ENCODE data around the gene UFSP1.

The UFSP1 gene

DNA sequence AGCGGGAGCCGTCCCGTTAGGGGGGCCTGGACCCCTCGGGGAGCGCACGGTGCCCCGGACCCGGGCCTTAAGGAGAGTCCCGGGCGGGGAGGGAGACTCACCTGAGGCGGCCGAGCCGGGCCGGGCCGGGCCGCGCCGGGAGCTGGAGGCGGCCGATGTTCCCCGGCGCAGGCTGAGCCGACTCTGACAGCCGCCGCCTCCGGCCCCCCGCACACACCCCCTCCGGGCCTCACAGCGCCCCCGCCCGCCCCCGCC, 6.1 kb upstream of the UFSP1 start, which contains the start of gene ACHE:
TSS of gene ACHE (minus strand) at position 188 of the 255 bp plus-strand sequence. CDS start 1,656 bp downstream, outside the sequence.
- DNase-seq, result no peak

- DNase-seq, result peak in 3 of 4 experiments; percentile 39 to 56 (median 45)
Measured at GRCh38 chr7:100894860-100895700, 5.6 kb upstream of the UFSP1 start.

DNA sequence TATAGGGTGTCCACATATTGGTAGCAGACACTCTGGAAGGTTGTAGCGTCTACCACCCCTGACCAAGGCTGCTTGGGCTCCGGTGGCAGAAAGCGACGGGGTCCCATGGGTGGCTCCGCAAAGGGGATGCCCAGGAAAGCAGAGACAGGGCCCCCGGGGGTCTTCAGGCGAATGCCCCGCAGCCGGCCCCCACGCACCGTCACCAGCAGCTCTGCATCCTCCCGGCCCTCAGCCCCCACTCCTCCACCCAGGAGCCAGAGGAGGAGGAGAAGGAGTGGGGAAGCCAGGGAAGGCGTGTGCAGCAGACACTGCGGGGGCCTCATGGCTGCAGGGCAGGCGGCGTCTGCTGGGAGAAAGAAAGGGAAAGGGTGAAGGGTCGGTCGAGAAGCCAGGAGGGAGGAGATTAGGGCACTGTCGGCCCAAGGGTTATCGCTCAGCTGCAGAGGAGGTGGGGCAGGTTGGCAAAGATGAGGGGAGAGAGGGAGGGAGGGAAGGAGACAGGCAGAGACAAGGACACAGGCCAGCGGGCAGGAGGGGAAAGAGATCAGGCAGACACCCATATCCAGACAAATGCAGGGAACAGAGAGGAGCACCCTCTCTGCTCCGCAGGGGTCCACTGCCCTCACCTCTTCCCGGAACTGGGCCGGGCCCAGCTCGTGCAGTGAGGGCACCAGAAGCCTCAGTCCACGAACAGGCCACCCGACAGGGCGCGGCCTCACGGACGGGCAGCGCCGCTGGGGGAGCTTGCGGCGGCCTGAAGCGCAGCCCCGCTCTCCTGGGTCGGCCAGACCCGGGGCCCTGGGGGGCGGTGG, 4.6 kb upstream of the UFSP1 start:
- DNase-seq, result no peak

DNA sequence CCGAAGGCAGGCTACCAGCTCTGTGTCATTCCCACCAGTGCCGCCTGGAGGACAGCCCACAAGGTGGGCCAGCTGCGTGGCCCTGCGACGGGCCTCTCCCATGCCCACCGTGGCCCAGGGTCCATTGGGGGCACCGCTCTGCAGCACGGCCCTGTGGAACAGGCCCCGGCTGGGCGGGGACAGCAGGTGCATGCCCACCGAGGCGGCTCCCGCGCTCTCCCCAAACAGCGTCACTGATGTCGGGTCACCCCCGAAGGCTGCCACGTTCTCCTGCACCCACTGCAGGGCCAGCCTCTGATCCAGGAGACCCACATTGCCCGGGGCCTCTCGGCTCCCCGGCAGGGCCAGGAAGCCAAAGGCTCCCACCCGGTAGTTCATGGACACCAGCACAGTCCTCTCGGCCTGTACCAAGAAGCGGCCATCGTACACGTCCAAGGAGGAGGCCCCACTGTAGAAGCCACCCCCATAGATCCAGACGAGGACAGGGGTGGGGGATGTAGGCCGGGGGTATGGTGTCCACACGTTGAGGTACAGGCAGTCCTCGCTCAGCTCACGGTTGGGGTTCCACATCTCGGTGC, 3.9 kb upstream of the UFSP1 start:
- no peak for DNase-seq

DNA sequence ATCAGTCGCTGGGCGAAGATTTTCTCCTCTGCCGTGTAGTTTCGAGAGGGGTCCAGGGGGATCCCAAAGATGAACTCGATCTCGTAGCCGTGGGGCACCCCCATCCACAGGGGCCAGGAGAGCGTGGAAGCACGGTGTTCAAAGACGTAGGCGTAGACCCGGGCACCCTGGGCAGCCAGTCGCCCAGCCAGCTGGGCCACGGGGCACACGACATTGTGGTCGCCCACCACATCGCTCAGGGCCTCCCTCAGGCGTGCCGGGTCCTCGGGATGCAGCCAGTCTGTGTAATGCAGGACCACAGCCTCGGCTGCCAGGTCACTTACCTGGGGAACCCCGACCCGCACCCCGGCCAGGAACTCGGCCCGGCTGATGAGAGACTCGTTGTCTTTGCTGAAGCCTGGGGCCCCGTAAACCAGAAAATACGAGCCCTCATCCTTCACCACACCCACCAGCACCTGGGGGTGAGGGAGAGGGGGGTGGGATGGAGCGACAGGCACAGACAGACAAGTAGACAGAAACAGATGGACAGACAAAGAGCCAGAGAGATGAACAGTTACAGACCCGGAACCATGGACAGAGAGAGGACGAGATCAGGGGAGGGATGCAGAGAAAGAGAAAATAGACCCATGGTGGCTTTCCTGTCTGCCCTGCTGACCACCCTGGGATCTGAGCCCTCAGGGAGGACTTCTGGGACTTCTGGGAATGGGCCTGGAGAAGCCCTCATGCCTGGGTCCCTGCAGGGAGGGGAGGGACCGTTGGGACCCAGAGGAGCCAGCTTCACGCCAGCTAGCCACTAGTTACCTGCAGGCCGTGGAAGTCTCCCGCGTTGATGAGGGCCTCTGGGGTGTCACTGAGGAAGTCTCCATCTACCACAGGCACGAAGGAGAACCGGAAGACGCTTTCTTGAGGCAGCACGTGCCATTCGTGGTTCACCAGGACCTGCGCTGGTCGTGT, 3.1 kb upstream of the UFSP1 start:
- DNase-seq, result no peak

GRCh38 chr7:100891568-100892247, 2.2 kb upstream of the UFSP1 start:
- DNase-seq, result no peak

DNA sequence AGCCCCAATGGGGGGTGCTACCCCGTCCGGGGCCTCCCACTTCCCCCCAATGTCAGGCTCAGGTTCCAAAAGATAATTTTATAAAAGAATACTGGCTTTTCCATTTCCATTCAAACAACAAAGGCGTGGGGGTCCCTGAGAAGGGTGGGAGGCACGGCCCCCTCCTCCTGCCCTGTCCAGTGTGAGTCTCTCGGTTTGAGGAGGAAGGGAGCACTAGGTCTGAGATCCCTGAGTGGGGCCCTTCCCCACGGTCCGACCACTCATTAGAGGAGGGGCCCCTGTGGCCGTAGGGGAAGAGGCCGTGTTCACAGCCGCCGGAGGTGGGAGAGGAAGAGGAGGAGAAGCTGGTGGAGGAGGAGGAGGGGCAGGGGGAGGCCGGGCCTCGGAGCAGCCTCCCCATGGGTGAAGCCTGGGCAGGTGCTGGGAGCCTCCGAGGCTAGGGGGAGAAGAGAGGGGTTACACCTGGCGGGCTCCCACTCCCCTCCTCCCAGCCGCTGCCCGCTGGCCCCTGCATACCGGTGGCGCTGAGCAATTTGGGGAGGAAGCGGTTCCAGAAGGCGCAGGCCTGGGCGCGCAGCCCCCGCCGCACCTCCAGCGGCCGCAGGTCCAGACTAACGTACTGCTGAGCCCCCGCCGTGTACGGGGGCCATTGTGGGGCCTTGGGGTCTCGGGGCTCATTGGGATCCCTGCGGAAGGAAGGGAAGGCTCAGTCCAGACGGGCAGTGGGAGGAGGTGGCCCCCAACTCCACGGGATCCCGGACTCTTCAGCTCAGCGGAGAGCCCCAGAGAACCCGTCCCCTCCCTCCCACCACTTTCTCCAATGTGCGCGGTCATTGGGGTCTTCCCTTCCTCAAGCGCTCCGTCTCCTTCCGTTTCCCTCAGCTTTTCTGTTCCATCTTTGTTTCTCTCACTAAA, 1.4 kb upstream of the UFSP1 start:
- DNase-seq, result no peak

DNA sequence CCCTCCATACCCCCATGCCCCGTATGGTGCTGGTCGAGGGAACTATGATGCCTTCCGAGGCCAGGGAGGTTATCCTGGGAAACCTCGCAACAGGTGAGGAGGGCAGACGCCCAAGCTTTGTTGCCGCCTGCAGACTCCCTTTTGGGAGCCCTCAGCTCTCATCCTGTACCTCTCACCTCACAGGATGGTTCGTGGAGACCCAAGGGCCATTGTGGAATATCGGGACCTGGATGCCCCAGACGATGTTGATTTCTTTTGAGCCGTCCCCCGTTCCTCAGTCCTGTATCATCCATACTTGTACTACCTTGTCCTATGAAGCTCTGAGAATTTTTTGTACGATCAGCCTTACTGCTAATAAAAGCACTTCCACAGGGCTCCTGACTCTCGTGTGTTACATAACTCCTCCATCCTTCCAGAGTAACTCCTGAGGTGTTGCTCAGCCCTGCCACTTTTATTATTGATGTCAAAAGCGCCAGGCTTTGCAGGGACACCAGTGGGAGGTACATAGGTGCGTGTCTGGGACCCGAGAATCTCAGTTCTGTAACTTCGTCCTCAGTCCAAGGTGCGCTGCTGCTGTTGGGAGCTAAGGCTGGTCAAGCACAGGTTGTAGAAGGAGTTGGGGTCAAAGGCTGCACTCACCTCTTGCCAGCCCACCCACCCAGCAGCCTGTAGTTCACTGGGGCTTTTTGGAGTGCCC, 1.1 kb downstream of the UFSP1 start:
- DNase-seq, result no peak

DNA sequence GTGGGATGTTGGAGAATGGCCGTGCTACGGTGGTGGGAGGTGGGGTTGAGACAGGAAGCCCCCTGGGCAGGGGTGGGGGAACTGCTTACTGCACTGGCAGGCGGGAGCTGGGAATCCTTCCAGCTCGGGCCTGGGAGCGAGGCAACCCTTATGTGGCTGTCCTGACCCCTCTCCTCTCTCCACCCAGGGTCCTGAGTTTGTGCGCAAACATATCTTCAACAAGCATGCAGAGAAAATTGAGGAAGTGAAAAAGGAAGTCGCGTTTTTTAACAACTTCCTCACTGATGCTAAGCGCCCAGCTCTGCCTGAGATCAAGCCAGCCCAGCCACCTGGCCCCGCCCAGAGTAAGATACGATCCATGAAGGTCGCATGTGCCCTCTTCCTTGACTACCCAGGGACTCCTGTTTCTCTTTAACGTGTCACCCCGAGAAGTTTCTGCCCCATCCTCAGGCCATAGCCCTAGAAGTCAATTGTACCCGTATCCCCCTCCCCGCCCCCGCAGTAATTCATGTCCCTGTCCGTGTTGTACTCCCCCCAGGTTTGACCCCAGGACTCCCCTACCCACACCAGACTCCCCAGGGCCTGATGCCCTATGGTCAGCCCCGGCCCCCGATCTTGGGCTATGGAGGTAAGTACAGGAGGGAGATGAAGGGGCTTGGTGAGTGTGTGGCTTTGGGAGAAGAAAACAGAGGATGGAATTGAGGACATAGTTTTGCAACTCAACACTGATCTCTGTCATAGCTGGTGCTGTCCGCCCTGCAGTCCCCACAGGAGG, 1.8 kb downstream of the UFSP1 start:
- DNase-seq, result peak in 2 of 4 experiments; percentile 9 to 42

DNA sequence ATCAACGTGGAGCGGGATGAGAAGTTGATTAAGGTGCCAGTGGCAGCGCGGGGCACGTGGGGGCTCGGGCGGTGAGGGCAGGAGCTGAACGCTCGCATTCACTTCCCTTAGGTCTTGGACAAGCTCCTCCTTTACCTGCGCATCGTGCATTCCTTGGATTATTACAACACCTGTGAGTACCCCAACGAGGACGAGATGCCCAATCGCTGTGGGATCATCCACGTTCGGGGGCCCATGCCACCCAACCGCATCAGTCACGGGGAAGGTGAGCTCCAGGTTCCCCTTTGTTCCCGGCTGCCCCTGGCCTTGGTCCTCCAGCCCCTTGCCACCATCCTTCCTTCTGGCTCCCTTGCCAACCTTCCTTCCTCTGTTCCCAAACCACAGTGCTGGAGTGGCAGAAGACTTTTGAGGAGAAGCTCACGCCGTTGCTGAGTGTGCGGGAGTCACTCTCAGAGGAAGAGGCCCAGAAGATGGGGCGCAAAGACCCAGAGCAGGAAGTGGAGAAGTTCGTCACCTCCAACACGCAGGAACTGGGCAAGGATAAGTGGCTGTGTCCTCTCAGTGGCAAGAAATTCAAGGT, 2.5 kb downstream of the UFSP1 start:
- DNase-seq, result no peak

DNA sequence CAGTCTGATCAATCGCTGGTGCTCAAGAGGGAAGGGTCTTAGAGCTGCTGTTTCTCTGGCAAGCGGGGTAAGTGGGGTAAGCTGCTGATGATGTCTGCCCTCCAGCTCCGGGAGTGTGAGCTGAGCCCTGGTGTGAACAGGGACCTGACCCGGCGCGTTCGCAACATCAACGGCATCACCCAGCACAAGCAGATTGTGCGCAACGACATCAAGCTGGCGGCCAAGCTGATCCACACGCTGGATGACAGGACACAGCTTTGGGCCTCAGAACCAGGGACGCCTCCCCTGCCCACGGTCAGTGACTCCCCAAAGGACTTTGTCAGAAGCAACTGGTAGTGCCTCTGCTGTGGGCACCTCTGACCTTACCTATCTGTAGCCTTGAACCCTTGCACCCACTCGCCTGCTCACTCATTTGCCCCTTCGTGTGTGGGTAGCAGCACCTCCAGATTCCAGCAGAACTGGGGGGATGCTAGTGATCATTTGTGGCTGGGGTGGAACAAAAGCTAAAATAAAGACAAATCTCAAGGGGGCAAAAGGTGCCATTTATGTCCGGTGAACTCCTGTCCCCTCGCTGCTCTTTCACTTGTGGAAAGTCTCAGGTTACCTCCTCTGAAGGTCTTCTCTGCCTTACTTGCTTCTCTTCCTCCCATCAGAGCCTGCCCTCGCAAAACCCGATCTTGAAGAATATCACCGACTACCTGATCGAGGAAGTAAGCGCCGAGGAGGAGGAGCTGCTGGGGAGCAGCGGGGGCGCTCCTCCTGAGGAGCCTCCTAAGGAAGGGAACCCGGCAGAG, 3.2 kb downstream of the UFSP1 start:
- no peak for DNase-seq

GRCh38 chr7:100885440-100886141, 3.9 kb downstream of the UFSP1 start:
- no peak for DNase-seq

GRCh38 chr7:100884736-100885439, 4.6 kb downstream of the UFSP1 start:
- no peak for DNase-seq

DNA sequence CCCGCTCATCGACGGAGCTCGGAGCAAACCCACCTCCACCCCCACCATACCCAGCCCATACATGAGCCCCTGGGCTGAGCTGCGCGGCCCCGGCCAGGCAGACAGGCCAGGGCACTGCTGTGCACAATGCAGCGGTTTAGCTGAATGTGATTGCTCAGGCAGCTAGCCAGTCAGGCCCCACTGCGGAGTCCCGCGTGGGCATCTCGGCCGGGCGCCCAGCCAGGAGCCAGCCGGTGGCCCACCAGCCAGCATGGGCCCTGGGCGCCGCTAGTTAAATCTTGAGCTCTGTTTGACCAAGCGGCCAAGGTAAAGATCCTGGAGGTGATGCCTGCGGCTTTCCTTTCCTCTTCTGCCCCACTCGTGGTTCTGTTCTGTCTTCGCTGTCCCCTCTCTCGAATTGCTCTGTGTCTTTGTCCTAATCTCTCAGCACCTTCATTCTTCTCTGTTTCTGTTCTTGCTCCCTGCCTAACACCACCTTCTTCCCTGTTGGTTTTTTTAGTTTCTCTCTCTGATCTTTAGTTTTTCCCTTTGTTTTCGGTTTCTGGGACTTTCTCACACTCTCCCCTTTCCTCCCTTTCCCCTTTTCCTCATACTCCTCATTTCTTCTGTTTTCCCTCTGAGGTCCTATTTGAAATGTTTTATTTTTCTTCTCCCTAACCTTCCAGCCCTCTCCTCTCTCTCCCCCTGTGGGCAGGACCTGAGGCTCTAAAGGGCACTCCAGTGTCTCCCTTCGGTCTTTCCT, 6.6 kb downstream of the UFSP1 start:
- no peak for DNase-seq

GRCh38 chr7:100882201-100882600, 7.3 kb downstream of the UFSP1 start:
- DNase-seq, result no peak

GRCh38 chr7:100881136-100881535, 8.4 kb downstream of the UFSP1 start:
- no peak for DNase-seq
